Measurements from ENCODE around the gene PROX1.

Gene PROX1, protein sequence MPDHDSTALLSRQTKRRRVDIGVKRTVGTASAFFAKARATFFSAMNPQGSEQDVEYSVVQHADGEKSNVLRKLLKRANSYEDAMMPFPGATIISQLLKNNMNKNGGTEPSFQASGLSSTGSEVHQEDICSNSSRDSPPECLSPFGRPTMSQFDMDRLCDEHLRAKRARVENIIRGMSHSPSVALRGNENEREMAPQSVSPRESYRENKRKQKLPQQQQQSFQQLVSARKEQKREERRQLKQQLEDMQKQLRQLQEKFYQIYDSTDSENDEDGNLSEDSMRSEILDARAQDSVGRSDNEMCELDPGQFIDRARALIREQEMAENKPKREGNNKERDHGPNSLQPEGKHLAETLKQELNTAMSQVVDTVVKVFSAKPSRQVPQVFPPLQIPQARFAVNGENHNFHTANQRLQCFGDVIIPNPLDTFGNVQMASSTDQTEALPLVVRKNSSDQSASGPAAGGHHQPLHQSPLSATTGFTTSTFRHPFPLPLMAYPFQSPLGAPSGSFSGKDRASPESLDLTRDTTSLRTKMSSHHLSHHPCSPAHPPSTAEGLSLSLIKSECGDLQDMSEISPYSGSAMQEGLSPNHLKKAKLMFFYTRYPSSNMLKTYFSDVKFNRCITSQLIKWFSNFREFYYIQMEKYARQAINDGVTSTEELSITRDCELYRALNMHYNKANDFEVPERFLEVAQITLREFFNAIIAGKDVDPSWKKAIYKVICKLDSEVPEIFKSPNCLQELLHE

DNA sequence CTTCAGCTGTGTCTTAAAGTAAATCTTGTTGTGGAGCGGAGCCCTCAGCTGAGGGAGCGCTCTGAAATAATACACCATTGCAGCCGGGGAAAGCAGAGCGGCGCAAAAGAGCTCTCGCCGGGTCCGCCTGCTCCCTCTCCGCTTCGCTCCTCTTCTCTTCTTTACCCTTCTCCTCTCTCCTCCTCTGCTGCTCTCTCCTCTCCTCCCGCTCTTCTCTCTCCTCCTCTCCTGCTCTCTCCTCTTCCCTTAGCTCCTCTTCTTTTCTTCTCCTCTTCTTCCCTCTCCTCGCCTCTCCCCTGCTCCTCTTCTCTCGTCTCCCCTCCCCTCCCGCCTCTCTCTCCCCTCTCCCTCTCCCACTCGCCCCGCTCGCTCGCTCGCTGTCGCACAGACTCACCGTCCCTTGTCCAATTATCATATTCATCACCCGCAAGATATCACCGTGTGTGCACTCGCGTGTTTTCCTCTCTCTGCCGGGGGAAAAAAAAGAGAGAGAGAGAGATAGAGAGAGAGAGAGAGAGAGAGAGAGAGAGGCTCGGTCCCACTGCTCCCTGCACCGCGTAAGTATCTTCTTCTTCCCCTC is at the start of gene PROX1:
Gene PROX1 (plus strand): TSS at position 47 of the 580 bp plus-strand sequence. CDS start 8,563 bp downstream, outside the sequence.
- no peak for DNase-seq

DNA sequence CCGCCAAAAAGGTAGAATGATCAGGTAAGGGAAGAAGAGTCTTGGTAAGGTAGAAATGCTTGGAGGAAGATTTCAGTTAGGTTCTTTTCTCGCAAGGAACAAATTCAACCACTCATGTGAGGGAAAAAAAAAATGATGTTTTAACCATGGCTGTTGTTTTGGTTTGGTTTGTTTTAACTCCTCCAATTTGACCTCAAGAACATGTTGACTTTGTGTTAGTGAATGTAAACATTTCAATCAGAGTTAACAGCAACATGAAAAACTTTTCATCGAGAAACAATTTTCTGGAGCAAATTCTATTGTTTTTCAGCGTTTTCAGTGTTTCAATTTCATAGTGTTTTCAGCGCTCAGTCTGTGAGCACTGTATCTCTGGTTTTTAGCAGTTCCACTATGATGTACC is 49.0 kb upstream of the PROX1 start:
- no peak for DNase-seq

DNA sequence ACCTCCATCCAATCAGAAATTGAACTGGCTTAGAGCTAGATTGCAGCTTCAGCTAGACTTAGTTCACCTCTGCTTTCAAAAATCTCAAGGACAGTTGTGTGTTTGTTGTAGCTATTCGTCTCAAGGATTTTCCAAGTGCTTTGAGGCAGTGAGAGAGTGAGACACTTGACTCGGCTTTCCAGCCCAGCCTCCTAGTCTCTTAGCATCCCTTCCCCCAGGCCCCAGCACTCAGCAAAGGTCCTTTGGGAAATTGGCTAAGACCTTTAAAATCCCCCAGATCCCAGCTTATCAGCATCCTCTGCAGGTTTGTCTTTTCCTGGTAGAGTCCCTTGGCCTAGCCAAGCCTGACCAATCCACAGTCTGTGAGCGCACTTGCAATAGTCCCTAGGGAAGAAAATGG is 47.9 kb upstream of the PROX1 start:
- DNase-seq: no peak

DNA sequence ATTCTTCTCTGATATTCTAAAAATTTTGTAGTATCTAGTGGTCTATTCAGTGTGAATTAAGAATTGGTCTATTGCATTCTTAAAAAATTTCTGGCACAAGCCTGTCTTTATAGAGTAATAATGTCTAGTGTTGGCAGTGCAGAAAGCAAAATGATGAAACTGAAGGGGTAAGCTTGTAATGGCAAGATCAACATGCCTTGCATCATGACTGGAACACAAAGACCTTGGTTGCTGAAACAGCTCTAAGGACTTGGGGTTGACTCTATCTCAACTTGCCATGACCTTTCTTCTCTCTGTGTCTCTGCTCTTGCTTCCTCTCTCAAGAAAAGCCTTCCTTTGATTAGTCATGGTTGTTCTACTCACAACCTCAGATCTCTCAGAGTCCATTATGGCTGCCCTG is 46.8 kb upstream of the PROX1 start:
- DNase-seq: no peak

DNA sequence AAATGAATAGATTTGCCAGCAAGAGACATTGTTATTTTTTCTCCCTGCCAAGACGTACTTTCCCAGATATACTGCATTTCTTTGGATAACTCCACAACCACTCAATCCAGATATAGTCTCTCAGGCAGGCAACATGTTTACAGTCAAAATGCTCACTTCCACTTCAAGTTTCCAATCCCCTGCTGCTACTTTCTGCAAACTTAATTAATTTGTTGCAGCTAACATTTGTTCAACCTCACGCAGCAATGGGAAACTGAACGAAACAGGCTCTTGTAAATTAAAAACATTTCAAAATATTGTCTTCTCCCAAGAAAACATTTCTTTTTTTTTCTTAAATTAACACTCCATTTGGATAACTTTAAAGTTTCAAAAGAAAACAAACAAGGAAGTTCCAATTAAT is 45.7 kb upstream of the PROX1 start:
- DNase-seq: no peak

DNA sequence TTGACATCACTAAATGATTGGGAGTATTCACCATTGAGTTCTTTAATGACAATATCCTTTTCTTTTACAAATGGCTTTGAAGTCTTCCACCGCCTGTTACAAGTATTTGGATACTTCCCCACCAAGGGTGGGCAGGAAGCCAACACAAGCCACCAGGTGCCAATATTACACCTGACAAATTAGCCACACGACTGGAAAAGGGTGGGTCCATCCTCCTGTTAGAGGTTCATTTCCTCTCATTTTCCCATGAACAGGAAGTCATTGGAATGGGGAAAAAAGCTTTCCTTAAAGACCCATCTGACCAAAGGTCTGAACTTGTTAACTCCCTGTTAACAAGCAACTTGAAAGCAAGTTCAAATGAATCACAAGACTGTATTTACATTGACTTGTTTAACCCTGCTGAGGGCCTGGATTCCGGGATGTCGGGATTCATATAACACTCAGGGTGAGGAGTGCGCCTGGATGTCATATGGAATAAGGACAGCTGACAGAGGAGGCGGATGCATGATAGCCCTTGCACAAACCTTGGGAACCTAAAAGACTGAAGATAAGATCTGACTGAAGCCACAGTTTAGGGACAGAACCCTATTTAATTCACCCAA is 40.5 kb upstream of the PROX1 start:
- no peak for DNase-seq

DNA sequence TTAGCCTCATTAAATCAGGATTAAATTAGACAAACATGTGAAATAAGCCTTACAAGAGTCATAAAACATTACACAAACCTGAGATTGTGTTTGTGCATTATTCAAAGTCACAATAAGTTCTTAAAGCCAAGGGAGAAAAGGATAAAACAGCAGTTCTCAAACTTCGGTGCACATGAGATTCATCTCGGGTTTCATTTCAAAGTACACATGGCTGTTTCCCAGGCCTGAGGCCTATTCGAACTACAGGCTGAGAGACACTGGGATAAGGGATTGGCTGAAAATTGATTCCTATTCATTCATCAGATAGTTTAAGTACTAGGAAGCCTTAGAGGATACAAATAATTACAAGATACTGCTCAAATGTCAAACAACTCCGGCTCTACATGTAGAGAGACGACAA is 35.9 kb upstream of the PROX1 start:
- DNase-seq: no peak

DNA sequence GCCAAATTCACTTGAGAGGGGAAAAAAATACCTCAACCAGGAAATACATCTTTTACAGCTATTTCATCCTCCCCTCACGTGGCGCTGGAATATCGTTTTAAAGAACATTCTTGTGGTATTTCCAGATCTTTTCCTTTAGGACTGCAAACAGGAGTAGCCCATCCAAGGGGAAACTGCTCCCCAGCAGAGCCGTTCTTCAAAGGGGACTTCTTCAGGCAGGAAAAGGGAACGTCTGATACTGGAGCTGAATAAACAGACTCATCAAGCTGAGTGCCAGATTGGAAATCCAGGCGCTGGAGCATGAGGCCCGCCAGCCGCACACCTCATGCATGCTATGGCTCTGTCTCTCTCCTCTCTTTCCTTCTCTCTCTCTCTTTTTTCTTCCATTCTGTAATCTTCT is 34.0 kb upstream of the PROX1 start:
- DNase-seq: no peak

DNA sequence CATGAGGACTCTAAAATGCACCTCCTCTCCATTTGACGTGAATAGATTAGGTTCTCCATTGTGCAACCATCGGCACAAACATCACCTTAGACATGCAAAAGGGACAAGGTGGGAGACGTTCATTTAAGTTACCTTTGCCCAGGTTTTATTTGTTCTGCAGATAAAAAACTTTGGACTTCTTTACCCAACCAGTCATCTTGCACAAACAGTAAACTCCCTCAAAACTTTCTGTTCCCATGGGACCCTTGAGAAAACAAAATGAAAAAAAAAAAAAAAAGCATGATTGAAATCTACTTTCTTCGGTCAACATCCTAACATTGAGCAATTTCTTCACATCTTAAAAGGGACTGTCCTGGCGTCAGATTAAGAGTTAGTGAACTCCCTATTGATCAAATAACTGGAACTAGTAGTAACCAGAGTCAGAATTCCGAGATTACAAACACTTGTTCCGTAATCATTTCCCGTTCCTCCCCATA is 31.4 kb upstream of the PROX1 start:
- DNase-seq: no peak

DNA sequence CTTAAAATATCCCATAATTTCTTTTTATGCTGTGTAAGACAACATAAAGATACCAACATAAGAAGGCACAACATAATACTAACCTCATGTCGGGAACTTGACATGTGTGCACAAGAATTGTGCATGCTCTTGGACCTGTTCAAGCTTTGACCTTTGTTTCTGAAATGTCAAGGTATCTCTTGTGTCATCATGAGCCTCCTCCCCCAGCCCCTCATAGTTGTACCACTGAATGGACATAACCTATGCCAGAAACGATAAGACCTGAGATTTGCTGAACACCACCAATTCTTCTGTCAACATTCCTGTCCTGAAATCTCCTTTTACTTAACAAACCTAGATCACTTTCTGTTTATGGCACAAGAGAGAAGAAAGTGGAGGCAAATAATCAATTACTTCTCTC is 29.4 kb upstream of the PROX1 start:
- no peak for DNase-seq

DNA sequence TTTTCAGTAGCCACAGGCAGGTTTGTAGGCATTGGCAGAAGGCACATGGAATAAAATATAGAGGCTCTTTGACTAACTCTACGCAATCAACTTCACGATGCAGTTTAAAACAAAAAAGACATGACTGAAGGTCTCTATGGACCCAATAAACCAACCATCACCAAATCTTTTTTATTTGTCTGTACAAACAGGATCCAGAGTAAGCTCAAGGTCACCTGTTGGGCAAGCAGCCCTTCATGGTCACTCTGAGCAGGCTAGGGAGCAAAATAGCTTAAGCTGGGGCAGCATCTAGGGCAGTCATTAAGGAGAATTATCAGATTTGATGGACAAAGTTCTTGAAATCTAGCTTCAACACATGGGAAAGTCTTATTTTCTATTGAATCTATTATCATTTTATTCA is 26.8 kb upstream of the PROX1 start:
- DNase-seq: no peak

DNA sequence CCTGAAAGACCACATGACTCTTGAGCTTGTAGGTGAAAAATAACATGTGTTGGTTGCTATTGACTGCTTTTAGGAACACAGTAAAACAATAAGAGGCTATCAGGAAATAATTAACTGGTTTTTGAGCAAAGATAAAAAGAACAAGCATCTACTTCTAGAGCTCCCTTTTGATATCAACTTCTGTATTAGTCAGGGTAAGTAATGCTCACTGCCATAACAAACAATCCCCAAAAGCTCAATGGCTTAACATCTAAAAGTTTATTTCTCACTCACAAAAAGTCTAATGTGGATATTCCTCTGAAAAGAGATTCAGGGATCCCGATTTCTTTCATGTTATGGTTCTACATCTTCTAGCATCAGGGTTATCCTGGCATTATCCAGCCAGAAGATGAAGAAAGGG is 25.3 kb upstream of the PROX1 start:
- DNase-seq: no peak

DNA sequence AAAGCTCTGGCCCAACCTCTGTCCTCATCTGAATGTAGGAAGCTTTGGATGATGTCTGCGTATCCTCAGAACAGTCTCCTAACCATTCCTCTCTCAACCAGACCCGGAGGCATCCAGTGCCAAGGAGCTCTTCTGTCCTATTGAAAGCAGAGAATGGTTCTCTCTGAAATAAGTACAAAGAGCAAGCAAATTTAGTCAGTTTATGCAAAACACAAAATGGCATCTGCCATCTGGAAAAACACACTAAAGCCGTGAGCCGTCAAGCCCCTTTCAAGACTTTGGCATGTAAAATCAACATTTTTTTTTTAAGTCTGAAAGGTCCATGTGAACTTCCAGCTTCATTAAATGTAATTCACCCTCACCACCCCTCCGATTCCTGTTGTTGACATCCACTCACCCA is 21.7 kb upstream of the PROX1 start:
- no peak for DNase-seq

DNA sequence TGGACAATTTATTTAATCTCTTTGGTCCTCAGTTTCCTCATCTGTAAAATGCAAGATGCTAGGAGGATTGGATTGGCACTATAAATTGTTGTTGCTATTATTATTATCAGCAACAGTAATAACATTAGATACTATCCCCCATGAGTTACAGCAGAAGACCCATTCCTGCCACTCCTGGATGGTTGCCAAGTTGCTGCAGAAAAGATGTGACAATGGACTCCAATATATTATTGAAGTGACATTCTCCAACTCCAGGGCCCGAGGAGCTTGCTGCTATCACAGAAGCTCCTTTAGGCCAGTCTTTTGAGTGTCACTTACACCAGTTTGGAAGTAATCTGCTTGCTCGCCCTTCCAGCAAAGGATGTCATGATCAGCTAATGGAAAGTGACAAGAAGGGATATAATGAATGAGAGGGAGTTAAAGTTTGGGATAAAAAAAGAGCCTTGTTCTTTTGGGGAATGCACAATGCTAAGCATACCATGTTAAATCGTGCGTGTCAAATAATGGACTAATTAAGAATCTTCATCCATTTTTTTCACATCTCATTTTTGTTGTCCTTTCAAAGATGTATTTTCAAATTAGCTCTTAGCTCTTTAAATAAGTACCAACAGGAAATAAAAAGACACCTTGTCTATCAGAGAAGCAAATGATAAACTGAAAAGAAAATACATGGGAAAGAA is 19.5 kb upstream of the PROX1 start:
- no peak for DNase-seq

DNA sequence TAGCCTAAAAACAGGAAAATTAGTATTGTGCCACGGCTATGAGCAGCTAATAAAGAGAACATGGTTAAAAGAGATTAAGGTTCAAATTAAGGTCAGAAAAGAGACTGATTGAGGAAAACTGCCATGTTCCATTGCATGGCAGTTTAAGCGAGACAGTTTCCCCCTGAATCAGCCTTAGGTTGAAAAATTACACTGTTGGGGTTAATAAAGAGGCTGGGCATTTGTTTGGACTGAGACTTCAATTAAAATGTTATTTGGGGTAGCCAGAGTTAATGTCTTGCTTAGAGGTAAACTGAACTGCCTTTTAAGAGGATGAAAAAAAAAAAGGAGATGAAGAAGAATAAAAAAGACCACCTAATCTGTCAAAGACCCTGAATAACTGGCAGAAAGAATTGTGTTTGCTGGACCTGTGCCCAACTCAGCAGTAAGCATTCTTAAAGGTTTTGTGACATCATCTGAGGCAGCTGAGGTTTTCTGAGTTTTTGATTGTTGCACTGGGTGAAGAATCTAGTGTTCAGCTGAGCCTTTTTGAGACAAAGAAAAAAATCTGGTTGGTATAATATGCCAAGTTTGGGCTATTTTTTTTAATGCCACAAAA is 17.7 kb upstream of the PROX1 start:
- no peak for DNase-seq

DNA sequence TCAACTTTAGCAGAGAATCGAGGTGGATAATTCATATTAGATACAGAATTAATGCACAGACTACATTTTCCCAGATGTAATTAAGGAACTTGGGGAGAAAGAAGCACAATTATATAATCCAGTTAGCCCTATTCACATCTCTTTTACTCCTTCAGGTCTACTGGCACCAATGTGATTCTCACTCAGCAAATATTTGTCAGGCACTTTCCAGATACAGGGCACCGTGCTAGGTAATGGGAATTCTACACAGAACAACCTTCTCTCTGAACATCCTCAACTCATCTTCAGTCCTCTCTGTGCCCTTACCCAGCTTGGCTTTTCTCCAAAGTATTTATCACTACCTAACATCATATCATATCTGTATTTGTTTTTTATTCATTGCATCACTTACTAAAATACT is 15.6 kb upstream of the PROX1 start:
- DNase-seq: no peak

DNA sequence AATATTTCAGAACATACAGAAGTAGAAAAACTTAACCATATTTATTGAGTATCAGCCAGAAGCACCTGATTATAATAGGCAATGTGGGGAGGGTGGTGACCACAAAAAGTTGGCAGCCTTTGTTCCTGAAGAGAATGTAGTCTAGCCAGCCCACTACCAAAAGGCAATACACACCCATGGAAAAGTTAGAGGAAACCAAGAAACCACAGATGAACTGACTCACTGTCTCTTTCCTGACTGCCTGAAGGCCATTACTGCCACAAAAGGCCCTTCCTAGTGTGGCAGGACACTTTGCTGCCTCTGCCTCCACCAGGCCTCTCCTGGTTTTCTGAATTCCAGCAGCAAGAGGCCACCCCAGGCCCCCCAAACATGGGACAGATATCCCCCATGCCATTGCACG is 14.6 kb upstream of the PROX1 start:
- DNase-seq: no peak

DNA sequence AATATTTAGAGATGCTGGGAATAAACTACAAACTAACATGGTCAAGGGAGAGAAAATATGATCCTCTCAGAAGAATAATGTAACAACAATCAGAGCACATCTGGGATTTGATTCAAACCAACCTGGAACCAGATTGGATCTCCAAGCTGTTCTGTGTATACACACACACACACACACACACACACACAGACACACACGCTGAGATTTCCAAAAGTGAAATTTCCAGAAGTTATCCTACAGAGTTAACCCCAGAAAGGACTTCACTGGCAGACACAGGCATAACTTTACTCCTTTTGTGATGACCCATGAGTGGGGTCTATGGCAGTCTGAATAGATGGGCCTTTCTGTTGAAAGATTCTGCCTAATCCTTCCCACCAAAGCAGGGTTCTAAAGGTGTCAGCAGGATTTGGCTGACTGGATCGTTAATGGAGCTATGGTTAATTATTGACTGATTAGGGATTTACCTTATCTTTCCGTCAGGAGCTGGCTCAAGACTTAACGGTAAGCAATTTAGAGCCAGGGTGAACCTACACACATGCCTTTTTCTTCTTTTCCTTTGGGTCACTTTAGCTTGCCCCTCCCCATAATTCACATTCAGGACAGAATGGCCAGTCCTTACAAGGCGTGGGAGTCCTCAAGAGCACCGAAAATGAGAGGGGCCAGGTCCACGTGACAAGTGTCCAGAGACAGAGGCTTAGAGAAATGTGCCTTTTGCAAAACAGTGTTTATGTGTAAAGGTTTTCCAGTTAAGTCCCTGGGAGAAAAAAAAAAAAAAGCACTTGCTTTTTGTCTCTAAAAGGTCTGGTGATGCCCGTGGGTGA is 10.9 kb upstream of the PROX1 start:
- no peak for DNase-seq

DNA sequence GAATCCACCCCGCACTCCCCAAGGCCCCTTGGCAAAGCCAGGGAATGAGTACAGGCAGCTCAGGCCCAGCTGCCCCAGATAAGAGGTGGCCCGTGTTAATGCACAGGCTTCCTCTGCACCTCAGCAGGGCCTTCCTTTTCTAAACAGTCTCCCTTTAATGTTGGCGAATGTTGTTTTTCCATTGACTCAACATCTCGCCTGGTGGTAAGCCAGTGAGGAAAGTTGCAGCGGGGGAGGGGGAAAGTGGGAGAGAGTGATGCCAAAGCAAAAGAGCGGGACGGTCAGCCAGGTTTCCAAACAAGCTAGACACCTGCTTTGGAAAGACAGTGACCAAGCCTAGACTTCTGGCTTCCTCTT is 10.3 kb upstream of the PROX1 start:
- no peak for DNase-seq

DNA sequence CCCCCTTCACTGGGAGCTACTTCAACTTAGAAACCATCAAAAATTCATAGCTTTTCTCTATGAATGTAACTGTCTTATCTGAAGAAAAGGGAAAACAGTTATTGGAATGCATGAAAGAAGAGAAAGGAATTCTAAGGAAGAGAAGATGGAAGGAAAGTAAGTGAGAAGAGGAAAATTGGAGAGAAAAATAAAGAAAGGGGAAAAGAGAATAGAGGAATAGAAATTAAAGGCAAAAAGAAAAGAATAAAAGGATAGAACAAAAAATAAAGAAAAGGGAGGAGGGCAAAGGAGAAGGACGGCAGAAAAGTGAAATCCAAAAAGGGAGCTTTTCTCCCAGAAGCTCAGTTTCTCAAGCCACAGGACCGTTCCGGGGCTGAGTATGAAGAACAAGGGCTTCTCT is 9.9 kb upstream of the PROX1 start:
- no peak for DNase-seq

DNA sequence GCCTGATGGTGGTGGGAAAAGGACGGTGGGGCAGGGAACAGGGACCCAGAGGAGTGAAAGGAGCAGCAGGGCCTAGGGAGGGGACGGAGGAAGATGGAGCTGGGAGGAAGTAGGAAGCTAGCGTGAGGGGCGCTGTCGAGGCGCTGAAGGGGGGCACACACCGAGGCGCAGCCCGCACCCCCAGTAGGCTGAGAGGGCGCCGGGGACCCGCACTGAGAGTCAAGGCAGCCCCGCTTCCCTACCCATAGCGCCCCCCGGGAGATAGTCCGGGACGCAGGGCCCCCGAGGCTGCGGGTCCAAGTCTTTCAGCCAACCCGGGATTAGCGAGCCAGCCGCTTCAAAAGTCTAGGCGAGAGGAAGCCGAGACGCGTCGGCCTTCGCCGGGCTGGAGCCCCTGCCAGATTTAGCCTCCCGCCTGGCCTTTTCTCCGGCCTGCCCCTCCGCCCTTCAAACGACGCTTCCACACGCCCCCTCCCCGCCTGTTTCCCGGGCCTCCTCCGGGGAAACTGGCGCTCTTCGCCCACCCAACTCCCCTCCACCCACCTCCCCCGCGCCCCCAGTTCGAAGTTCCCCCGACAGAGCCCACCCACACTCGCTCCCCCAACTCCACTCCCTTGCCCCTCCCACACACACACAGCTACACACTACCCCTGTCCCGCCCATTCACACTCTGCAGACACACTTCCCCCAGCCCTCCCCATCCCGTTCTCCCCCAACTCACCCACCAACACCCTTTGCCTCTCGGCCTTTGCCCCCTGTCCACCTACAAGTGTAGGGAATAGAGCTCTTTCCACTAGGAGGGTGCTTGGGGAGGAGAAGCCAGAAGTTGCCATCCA is 7.8 kb upstream of the PROX1 start:
- no peak for DNase-seq

Measured in AML-193 (cell line).